ENCODE results near the gene TBXAS1.

The TBXAS1 gene

DNA sequence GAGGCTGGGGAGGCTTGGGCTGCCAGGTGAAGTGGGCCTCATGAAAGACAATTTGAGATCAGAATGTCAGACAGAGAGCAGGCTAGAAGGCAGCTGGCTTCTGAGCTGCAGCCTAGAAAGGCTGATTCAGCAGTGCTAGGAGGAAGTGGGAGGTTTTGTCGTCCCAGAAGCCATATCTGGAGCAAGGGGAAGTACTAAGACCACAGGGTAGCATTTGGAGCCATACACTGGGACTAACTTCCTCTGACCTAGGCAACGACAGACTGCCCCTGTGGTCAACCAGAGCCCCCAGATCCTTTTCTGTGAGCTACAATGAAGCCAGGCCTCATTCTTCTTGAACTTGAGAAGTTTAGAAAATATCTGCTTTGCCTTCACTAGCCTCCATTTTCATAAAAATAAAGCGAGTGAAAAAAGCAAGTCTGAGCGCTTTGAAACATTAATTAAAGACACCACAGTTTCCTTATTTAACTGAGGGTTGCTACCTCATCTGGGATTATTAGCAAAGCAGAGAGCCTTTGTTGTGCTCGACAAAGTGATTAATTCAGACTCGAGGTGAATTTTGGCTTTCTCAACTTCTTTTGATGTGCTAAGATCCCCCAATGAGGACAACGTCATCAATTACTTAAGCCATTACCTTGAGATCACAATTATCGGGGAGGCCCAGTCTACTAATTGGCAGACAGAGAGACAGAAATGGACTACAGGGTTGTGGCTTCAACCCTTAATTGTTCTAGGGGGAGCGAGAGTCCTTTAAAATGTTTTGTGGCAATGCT lies 26.6 kb downstream of the TBXAS1 start:
- no peak for DNase-seq

DNA sequence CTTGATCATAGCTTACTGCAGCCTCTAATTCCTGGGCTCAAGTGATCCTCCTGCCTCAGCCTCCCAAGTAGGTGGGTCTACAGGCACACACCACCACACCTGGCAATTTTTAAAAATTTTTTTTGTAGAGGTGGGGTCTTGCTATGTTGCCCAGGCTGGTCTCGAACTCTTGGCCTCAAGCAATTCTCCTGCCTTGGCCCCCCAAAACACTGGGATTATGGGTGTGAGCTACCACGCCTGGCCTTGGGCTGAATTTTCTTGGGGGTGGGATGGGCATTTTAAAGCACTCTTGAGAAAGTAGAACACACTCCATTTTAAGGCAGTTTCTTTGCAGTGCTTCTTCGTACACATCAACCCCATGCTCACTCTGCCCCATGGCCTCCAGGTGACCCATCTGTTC lies 28.7 kb downstream of the TBXAS1 start:
- DNase-seq, result no peak

DNA sequence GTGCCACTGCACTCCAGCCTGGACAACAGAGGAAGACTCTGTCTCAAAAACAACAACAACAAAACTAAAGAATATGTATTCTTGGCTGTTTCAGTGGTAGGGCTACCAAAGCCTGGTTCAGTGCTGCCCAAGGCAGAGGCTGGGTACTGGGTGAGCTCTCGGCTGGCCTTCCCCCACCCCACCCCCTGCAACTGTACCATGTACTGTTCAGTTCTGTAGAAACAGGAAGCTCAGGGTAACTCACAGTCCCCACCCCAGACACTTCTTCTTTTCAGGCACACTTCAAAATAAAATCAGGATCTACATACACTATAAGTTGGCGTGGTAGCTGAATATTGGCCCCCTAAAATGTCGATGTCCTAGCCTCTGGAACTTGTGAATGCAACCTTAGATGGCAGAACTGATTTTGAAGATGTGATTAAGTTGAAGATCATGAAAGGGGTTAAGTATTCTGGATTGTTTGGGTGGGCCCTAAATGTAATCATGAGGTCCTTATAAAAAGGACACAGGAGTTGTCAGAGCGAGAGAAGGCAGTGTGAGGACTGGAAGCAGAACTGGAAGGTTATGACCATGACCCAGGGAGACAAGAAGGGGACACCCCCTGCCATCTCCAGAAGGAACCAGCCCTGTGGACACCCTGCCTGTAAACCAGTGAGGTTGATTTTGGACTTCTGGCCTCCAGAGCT lies 31.2 kb downstream of the TBXAS1 start:
- DNase-seq, result no peak

DNA sequence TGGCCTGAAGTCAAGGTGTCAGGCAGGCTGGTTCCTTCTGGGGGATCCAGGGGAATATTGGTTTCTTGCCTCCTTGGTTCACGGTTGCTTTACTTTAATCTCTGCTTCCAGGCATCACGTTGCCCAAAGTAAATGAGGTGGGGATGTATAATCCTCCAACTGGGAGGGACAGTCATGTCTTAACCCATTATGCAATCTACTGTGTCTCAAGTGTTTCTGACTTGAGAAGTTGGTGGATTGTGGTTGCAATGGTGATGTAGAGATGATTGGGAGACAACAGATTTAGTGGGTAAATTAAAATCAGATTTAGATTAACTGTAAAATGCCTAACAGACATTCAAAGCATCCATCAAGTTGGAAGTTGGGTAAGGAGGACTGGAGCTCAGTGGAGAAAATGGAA lies 32.7 kb downstream of the TBXAS1 start:
- DNase-seq, result no peak

DNA sequence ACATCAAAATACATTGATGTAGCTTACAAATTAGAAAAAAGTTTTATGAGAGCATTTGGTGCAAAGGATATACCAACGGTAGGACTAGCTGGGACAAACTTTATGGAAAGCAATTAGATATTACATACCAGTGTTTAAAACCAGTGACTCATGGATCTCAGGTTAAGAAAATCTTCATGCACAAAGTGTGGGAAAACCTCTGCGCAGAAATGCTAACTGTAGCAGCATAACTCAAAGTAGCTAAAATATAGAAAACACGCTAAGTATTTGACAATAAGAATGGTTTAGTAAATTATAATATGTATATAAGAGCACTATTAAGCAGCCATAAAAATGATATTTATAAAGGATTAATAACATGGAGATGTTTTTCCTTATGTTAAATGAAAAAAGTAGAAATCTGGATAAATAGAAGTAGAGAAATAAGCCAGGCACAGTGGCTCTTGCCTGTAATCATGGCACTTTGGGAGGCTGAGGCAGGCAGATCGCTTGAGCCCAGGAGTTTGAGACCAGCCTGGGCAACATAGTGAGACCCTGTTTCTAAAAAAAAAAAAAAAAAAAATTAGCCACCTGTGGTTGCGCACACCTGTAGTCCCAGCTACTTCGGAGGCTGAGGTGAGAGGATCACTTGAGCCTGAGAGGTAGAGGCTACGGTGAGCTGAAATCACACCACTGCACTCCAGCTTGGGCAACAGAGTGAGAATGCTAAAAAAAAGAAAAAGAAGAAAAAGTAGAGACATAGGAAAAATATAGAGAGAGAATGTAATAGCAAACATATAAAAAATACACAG lies 37.2 kb downstream of the TBXAS1 start:
- DNase-seq, result no peak

DNA sequence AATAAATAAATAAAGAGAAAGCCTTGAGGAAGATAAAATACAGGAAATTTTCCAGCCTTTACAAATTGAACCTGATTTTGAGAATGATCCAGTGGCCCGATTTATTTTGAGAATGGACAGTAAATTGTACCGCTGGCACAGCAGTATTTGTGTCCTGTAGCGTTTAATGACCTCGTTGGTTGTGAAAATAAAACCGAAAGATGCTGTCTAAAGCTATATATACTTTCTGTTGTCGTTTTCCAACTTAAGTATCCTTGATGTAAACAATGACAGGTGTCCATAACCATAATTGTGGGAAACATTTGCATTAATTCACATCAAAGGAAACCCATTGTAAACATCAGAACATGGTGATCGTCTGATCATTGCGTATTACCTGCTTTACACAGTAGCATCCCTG lies 38.8 kb downstream of the TBXAS1 start:
- DNase-seq, result no peak

DNA sequence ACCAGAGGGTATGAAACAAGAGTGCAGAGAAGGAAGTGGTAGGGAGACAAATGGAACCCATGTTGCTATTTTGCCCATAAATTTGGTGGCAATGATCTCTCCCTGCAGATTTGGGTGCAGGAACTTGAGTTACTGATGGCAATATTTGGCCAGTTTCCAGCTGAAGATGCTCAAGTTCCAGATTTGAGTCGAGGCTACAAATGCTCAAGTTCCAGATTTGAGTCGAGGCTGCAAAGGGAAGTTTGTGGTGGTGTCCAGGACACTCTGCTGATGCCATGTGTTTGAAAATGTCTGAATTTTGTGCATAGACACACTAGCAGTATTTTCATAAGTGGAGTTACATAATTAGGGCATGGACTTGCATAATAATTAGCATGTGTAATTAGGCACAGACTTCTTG lies 40.8 kb downstream of the TBXAS1 start:
- no peak for DNase-seq

DNA sequence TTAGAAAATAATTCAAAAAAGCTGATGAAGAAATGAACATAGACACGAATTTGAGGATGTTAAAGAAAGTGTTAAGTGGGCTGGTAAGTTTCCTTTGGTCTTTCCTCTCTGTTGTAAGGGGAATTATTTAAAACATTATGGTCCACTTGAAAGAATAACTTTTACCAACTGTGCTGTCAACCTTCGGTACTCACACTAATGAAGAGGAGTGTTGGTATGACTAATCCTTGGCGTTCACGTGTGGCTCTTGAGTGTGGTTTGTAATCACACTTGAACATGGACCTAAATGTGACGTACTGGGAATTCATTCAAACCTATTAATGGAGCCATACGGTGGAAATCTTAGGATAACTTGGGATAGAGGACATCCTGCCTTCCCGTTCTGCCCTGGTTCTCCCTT lies 41.3 kb downstream of the TBXAS1 start:
- DNase-seq, result no peak

DNA sequence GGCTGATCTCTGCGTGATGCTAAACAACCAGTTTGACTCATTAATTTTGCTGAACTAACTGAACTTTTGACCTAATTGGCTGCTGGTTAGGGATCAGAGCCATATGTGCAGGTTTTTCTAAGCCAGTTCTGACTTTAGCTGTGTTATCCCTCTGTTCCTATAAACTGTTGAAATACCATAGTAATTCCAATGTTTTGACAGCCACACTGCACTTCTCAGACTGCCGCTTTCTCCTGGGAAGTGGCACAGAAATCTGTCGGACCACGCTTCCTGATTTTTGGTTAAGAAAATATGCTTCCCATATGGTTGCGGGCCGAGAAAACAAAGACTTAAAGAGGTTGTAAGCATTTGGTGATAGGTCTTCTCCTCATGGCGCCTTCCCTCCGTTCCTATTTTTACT lies 42.3 kb downstream of the TBXAS1 start:
- no peak for DNase-seq

DNA sequence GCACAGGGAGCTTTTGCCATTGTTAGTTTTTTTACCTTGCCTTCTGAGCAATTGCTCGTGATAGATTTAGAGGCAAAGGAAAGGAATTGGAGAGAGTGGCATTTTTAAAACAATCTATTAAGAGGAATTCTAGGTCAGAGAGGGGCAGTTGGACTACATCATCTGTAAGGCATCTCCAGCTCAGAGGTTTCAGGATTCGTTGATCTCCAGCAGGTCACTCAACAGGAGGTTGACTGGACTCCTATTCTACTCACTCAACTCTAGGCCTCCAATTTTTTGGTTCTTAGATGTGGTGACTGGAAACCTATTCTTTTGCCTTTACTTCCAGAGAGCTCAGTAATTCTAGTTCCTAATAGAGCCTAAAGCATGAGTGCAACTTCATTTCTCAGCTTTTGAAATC lies 42.8 kb downstream of the TBXAS1 start:
- DNase-seq, result no peak

DNA sequence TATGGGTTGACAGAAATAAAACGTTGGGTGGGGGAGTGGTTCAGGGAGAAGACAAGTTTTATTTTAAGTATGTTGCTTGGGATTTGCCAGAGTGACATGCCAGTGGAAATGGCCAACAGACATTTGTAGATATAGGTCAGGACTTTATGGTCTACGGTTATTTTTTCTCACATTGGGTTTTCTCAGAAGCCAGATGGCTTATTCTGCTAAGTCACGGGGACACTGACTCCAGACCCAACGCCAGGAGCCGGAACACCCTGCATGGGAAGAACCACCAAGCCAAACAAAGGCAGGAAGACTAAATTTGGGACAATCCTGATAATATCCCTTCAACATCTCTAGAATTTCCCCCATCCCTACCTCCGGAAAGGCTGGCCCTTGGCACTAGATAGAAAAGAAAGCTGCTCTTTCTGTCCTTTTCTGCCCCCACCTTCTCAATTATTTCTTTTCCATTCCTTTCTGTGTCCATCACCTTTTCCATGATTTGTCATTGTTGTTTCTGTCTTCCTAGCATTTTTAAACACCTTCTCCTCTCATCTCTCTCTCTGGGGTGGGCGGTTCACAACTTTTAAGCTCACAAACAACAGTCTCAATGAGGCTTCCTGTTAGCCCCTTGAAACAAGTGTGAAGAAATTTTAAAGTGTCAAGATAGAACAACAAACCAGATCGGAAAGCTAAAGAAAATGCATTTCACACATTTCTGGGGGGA lies 44.7 kb downstream of the TBXAS1 start:
- no peak for DNase-seq

DNA sequence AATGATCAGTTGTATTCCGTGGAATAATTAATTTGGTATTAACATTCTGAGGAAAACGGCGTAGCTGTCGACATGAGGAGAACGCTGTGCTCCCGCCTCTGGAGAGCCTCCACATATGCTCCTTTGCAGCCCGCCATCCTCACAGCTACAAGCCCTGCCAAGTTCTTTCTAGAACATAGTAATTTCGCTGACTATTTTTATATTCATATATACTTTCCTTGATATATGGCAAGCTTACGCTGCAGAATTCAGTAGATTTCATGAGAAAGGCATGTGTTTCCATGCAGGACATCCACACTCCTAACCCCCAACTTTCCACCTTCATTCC lies 45.2 kb downstream of the TBXAS1 start:
- no peak for DNase-seq

DNA sequence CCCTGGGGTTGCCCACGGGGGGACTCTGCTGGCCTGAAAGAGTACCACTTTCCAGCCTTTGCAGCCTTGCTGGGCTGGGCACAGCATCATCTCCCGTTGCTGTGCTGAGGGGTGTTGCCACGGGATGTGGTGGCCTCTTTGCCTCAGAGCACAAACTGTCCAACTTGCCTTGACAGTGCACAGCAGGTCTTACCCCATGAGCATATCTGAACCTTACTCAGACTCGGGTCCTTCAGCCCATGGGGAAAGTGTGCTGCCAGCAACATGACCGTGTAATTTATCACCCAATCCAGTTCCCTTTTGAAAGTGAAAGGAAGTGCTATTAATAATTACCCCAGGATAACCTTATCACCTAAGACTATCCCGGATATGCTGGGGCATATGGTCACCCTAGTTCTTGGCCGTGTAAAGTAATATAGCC lies 46.8 kb downstream of the TBXAS1 start:
- no peak for DNase-seq

DNA sequence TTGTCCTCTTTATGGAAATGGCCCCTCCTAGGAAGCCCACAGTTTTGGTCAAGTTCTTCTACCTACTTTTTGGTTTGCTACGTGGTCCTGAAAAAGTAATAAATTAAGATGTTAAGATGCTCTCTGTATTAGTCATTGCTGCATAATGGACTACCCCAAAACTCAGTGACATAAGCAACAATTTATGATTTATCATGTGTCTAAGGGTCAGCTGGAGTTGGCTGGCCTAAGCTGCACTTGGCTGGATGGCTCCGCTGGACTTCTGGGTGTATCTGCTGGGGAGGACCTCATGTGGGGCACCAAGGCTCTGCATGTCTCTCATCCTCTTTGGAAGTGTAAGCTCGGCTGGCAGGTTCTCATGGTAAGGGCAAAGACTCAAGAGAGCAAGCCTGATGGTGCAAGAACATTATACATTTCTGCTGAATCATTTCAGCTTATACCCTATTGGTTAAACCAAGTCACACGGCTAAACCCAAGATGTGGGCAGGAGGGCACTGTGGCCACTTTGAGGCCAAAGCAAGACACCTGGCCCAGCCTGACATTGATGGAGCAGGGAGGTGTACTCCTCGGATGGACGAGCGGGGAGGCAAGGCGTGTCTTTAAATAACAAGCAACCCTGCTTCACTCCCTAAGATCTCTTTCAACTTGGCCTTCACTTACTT lies 47.7 kb downstream of the TBXAS1 start:
- no peak for DNase-seq

DNA sequence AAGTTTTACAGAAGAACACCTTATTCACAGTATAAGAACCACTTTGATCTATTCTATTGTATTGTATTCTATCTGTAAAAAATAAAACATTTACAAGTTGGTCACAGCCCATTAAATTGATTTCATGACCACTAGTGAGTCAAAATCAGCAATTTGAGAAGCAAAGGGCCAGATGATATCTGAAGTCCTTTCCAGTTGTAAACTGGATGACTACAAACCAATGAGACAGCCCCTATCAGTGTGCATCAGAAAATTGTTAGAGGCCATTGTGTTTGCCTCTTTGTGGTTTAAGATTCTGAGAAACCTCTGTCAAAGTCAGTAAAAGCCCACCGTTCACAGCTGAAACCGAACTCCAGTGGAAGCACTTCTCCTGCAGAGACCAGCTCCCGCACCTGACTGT lies 54.8 kb downstream of the TBXAS1 start:
- no peak for DNase-seq

DNA sequence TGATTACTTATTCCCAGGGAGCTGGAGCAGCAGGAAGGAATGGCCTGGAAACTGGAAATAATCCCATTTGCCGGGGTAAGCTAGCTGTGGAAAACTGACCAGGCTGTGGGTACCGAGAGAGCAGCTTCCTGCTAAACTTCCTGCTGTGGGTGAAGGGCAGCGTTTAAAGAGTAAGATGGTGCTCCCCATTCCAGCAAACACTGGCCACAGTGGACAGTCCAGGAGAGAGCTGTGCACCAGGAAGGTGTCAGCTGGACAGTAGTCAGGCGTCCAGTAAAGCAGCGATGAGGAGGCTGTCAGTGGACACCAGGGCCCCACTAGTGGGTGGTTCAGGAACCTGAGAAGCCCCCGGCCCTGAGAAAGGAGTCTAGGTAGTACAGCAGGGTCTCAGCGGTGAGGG lies 55.4 kb downstream of the TBXAS1 start:
- DNase-seq, result no peak

DNA sequence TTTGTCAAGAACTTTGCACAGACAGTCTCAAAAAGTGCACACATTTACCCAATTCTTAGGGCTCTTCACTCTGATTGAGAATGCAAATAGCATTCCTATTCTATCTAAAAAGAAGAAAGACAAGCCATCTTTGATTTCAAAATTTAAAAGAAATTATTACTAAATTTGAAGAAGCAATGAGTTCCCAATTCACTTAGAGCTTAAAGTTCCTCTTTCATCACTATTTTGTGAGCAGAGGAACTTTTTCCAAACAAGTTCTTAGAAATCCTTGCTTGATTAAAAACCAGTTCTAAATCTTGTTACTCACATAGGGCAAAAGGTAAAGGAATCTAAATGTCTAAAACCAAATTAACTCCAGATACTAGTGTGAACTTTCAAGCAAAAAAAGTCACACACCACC lies 56.4 kb downstream of the TBXAS1 start:
- DNase-seq, result no peak

DNA sequence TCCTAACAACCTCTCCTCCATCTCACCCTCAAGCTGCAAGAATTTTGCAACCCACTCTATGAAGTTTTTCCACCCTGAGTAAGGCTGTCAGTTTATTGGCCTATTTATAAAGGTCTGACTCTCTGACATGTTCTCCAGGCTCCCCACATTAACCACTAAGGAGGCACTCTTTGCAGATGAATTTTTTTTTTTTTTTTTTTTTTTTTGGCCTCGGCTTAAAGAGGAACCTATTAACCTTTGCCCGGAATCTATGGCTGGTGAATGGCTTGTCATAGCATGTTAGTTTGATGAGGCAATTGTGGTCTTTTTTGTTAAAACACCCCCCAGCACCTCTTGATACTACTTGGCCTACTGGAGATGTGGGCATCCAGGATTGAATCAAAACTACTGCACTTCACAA lies 57.1 kb downstream of the TBXAS1 start:
- no peak for DNase-seq

DNA sequence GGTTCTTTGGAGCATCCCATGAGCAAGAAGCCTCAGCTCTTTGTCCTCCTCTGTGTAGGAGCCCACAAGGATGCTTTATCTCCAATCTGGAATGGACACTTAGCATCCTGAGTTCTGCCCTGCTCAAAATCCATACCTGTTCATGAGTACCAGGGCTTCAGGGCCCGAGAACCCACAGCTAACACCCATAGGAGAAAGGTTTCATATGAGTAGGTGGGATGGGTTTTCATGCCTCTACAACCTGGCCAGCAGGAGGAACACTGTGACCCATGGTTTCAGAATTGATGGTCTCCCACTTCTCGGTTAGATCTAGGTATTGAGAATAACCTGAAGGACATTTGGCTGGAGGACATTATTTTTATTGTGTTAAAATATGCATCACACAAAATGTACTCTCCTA lies 57.8 kb downstream of the TBXAS1 start:
- no peak for DNase-seq

DNA sequence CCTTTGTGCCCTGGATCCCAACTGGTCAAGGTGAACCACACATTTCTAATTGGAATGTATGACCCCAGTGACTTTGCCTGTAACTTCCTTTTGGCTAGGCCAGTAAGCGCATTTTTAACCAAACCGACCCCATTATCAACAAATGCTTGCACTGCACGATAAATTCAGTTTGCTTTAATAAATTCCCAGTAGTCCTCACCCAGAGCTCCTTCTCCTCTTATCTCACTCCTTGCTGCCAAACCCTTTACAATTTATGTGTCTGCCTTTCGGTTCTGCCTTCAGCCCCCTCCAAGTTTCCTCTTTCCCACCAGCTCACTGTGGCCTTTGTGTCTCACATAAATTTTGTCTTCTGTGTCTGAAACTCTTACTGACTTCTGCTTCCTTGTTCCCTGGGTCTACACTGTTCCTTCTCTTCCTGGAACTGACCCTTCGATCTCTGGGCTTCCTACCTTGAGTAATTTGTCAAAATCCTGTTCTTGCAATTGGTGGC lies 59.0 kb downstream of the TBXAS1 start:
- no peak for DNase-seq

DNA sequence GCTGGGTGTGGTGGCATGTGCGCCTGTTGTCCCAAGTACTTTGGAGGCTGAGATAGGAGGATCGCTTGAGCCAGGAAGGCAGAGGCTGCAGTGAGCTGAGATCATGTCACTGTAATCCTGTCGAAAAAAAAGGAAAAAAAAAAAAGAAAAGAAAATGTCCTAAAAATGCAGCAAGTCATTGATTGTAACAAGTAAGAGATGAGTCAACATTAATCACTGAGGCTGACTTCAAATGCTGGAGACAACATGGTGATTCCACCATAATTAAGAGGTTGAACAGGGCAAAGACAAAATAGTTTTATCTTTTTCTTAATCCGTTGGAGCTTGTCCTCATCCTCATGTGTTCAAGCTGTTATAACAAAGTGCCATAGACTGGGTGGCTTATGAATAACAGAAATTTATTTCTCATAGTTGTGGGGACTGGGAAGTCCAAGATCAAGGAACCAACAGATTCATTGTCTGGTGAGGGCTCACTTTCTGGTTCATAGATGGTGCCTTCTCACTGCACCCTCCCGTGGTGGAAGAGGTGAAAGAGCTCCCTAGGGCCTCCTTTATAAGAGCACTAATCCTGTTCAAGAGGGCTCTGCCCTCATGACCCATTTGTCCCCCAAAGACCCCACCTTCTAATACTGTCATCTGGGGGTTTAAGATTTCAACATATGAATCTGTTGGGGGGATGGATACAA lies 60.3 kb downstream of the TBXAS1 start:
- DNase-seq, result no peak

DNA sequence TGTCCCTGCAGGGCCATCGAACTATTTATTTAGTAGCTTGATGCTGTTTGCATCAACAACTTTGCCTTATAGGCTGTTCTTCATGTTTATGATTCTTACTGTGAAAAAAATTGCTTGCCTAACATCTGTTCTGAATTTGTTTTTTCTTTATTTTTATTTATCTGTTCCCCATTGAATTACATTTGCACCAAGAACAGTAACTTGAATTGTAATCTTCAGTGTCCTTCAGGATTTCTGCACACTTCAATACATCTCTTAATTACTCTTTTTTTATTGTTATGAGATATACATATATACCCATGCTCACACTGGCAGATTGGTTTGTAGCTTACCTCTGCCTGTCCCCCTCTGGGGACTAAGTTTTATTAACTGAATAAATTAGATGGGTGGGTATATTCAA lies 64.4 kb downstream of the TBXAS1 start:
- no peak for DNase-seq
